Stimulated activated CD4-positive, alpha-beta T cell treated with anti-CD3 and anti-CD28 coated beads, Interleukin-2, amount 100 ng/mL, for 4 hours (primary cell): Measurements from ENCODE around the gene CDK19.
"Not testable (repeated sequence)": the region's sequence is repeated elsewhere in the genome, so short reads cannot be mapped to it uniquely, and the experiment has no call there.

Experiments
- DNase-seq: peaks from one replicate; pipeline ENCODE4 v3.0.0-alpha.2; 2020; ENCODE audit warnings: low read depth

The CDK19 gene

DNA sequence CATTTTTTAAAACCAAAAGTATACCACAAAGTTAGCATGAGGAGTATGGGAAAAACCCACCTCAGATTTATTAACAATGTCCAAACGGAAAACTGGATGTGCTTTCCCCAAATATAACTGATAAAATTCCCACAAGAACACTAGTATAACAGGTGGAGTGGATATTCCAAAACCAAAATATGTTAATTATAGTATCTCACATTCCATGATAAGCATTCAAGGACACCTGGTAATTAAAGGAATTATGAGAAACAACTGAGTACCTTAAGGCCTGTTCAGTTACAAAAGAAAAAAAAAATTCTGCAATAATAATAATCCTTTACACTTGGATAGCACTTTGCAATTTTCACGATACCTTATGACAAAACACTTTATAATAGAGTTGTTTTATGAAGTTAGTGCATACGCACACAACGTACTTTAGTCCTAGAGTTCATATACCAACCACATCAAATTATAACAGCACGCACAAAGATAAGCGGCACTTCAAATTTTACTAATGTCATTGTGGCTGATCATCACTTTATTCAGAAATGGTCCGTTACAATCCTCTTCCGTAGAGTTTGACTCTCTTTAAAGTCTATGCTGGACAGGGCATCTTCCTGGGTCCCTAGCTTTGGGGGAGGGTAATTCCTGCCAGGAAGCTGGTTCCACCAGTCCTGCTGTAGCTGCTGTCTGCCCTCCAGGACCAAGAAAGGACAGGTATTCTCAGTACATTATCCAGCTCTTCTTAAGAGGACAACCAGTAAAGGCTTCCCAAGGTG lies 1.7 kb downstream of the CDK19 start:
- DNase-seq, result no peak

DNA sequence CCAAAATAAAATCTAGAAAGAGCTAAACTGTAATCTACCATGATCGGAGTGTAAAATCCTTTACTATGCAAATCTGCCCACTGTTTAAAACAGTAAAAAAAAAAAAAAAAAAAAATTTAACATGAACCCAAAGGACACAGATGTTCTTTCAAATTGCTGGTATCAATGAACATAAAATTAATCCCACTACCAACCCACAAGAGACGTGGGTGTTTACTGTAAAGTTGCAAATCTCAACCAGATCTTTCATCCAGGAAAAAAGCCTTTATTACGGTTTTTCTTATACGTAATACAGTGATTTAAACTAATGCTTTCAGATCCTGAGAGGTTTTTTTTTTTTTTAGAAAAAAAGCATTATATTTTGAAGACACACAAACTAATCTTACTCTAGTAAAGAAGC lies 2.5 kb downstream of the CDK19 start:
- DNase-seq, result no peak

DNA sequence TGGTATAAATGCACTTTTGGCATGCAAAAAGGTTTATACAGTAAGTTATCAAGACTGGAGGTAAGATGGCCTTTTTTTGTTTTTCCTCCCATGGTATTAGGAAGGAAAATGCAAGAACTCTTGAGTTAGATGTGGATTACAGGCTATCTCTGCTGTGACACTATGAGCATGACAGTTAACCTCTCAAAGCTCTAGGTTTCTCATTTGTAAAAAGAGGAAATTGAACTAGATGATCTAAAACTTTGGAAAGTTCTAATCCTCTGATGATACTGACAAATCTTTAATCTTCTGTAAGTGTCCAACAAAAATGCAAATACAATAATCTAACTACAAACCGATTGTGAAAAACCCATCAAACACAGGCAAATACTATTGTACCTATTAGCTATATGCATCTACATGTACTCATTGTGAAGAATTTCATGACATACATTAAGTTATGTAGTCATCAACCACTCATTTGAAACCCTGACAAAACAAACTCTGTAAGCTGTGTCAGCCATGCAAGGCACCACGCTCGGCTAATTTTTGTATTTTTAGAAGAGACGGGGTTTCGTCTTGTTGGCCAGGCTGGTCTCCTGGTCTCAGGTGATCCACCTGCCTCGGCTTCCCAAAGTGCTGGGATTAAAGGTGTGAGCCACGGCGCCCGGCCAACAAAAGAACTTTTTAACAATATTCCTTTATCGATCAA lies 4.2 kb downstream of the CDK19 start:
- DNase-seq, result no peak

DNA sequence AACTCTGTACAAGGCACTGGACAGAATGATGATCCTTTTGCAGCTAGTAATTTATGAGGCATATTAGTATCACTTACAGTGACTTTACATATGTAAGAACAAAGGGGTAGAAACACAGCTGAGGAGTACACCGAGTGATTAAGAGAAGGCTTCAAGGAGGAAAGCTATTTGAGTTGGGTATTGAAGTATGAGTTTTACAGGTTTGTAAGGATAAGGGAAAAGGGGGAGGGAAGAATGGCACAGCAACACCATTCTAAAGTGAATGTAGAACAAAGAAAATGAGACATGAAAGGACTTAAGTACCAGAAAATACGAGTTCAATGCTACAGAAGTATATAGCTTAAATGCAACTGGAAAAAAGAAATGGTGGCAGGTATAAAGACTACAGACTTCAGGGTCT lies 5.5 kb downstream of the CDK19 start:
- no peak for DNase-seq

DNA sequence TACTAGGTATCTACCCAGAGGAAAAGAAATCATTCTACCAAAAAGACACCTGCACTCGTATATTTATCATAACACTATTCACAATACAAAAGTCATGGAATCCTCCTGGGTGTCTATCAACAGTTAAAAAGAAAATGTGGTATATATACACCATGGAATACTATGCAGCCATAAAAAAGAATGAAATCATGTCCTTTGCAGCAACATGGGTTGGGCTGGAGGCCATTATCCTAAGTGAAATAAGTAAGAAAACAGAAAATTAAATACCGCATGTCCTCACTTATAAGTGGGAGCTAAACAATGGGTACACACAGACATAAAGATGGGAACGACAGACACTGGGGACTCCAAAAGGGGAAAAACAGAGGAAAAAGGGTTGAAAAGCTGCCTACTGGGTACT lies 13.1 kb downstream of the CDK19 start:
- DNase-seq, result not testable (repeated sequence)

DNA sequence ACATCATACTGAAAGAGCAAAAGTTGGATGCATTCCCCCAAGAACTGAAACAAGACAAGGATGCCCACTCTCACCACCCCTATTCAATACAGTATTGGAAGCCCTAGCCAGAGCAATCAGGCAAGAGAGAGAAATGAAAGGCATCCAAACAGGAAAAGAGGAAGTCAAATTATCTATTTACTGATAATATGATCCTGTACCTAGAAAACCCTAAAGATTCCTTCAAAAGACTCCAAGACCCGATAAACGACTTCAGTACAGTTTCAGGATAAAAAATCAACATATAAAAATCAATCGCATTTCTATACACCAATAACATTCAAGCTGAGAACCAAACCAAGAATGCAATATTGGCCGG lies 14.5 kb downstream of the CDK19 start:
- DNase-seq, result no peak

DNA sequence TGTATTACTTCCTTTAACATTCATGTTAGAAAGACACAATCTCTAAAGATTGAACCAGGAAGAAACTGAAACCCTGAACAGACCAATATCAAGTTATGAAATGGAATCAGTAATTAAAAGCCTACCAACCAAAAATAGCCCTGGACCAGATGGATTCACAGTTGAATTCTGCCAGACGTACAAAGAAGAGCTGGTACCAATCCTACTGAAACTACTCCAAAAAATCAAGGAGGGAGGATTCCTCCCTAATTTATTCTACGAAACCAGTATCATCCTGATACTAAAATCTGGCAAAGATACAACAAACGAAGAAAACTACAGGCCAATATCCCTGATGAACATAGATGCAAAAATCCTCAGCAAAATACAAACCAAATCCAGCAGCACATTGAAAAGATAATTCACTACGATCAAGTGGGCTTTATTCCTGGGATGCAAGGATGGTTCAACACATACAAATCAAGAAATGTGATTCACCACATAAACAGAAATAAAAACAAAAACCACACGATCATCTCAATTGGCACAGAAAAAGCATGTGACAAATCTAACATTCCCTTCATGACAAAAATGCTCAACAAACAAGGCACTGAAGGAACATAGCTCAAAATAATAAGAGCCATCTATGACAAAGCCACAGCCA lies 15.0 kb downstream of the CDK19 start:
- no peak for DNase-seq

DNA sequence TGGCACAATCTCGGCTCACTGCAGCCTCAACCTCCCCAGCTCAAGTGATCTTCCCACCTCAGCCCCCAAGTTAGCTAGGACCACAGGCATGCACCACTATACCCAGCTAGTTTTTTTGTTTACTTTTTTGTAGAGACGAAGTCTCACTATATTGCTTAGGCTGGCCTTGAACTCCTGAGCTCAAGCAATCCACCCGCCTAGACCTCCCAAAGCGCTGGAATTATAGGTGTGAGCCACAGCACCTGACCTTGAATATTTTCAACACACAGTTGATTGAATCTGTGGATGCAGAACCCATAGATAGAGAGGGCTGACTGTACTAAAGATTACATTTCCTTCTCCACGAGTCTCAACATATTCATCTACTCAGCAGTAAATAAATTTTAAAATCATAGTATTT lies 15.6 kb downstream of the CDK19 start:
- DNase-seq, result no peak

DNA sequence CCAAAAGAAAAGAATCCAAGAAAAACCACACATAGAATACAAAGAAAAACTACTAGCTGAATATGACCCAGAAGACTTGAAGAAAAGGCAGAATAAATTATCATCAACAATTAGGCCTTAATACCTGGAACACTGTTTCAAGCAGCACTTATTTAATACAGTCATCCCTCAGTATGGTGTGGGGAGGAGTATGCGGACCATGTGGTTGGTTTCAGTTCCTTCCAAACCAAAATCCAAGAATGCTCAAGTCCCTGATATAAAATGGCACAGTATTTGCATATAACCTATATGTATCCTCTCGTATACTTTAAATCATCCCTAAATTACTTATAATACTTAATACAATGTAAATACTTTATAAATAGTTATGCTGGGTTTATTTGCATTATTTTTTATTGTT lies 16.1 kb downstream of the CDK19 start:
- no peak for DNase-seq

DNA sequence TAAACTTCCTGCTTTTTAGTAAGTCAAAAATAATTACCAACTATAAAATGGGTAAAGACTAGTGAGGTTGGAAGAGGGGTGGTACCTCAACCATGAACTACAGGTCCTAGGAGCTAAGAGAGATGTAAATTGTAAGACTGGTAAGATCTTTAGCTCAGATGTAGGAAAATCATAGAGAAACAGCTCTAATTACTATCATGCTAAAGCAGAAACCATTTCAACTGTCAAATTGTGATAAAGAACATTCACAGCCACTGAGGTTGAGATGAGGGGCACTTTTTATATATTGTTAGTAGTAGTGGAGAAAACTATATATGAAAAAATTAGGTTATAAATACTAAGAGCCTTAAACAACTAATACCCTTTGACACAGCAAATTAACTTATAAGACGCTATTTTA lies 20.0 kb downstream of the CDK19 start:
- DNase-seq, result no peak

DNA sequence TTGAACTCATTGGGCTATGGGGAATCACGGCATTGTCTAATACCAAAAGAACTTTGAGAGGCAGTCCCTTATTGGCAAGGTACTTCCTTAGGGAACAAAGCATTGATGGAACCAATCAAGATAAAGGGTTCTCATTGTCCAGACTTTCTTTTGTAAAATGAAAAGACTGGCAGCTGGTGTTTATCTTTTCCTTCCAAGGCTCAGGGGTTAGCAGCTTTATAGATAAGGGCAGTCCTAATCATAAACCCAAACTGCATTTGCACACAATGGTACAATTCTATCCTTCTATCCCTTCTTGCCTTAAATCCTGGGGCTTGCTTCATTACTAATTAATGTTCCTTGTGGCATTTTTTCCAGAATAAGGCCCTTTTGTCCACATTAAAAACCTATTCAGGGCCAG lies 28.6 kb downstream of the CDK19 start:
- DNase-seq, result no peak

DNA sequence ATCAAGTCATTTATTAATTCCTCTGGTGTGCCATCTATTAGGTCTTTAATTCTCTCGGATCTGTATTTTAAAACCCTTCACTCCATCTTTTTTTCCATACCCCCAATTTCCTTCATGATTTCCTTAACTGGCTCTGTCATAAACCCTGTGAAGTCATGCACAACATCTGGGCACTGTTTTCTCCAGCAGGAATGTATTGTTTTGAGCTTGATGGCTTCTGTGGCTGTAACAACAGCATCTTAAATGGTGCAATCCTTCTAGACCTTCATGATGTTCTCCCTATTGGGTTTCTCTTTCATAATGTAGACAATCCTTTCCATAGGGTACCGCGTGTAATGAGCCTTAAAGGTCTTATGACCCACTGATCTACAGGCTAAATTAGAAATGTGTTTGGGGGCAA lies 29.0 kb downstream of the CDK19 start:
- DNase-seq, result no peak

DNA sequence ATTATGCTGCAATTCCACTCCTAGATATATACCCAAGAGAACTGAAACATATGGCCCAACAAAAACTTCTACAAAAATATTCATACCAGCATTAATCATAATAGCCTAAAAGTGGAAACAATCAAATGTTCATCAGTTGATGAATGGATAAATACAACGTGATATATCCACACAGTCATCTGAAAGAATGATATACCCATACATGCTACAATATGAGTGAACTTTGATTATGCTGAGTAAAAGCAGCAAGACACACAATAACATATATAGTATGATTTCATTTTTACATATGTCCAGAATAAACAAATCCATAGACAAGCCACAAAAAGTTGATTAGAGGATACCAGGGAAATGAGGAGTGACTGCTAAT lies 30.7 kb downstream of the CDK19 start:
- DNase-seq, result no peak

DNA sequence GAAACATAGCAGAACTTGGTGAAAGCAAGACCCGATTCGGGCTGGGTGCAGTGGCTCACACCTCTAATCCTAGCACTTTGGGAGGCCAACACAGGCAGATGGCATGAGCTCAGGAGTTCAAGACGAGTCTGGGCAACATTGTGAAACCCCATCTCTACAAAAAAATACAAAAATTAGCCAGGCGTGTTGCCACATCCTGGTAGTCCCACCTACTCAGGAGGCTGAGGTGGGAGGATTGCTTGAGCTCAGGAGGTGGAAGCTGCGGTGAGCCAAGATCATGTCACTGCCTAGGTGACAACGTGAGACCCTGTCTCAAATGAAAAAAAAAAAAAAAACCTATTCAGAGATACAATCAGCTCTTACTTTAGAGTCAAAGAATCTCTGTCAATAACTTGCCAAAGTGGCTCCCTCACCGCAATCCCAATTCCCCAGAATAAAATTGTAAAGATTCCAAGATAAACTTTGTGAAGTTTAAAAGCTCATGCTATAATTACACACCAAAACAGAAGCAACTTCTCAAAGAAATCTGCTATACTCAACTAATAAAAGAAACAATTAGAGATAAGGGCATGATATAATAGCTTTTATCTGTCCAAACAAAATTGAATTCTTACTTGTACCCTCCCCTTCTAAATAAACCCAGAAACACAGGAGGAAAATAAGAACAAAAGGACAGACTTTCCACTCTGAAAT lies 33.6 kb downstream of the CDK19 start:
- DNase-seq, result no peak

DNA sequence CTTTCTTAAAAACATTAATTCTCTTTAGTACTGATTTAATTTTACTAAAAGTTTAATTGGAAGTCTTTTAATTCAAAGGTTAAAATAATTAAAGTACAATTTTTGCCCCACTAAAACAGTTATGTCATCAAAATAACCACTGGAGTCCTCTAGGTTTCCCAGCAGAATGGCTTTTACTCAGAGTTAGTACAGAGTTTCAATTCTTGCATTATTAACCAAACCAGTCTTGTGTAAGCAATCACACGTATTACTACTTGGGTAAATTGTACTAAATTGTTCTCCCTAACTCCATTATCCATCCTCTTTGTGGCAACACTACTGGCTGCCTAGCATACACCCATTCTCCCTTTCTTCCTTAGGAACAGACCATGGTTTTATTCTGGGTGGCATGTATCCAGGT lies 36.9 kb downstream of the CDK19 start:
- DNase-seq, result no peak

DNA sequence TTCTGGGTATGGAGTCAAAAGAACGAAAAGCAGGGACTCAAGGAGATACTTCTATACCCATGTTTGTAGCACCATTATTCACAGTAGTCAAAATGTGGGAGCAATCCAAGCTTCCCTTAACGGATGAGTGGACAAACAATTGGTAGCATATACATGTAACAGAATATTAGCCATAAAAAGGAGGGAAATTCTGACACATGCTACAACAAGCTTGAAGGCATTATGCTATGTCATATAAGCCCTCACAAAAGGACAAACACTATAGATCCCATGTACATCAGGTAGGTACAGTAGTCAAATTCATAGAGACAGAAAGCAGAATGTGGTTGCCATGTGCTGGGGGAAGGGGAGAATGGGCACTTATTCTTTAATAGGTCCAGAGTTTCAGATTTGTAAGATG lies 37.6 kb downstream of the CDK19 start:
- no peak for DNase-seq

DNA sequence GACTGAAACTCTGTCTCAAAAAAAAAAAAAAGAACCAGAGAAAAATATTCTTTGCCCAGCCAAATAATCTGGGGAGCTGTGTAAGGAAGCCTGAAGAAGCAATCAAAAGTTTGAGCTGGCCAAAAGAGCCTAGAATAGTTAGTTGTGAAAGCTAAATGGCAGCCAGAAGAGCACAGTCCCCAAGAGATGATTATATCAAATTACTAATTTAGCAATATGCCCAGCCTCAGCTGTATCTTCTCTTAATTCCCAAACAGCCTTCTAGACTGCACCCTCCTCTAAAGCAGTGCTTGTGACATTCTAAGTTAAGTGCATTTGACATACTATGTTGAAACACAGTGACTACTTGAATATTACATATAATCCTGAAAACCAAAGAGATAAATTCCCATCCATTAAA lies 38.9 kb downstream of the CDK19 start:
- no peak for DNase-seq

DNA sequence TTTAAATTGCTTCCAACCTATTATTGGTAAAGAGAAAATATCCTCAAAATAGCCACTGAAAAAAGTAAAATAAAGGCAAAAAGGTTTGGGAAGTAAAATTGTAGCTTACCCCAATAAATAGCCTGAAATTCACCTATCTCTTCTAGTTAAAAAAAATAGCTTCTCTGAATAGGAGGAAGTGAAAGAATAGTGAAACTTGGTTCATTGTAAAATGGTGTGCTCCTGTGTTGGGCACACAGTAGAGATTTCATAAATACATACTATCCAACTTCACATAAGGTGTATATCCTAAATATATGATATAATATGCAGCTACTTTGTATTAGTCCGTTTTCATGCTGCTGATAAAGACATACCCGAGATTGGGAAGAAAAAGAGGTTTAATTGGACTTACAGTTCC lies 45.3 kb downstream of the CDK19 start:
- DNase-seq, result no peak

DNA sequence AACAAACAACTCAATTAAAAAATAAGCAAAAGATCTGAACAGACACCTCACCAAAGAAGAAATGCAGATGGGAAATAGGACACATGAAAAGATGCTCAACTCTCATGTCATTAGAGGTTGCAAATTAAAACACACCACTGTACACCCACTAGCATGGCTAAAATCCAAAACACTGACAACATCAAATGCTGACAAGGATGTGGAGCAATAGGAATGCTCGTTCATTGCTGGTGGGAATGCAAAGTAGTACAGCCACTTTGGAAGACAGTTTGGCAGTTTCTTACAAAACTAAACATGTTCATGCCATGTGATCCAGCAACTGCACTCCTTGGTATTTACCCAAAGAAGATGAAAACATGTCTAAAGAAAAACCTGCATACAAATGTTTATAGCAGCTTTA lies 47.2 kb downstream of the CDK19 start:
- DNase-seq, result no peak

DNA sequence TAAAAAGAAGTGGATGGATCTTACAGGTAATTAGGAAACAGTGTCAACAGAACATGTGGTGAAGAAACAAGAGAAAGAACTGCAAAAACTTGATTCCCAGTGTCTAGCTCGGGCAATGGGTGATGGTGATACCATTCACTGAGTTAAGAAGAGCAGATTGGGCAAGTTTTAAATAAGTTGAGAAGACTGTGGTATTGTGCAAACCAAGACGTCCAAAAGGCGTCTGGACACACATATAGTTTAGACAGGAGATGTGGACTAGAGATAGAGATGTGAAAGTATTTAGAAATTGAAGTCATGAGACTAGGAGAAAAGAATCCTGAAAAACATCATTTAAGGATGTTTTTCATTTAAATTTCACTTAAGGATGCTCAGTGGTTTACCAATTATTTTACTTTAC lies 53.9 kb downstream of the CDK19 start:
- DNase-seq, result no peak

DNA sequence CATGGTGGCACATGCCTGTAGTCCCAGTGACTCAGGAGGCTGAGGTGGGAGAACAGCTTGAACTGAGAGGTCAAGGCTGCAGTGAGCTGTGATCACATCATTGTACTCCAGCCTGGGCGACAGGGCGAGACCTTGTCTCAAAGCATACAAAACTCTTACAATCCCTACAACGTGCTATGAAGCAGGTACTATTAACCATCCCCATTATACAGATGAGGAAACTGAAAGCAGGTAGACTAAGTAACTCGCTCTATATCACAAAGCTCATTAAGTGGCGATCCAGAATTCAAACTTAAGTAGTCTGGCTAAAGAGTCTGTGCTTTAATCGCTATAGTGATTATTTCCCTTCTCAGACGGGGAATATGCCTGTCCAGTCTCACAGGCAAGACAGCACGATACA lies 54.7 kb downstream of the CDK19 start:
- DNase-seq, result no peak

DNA sequence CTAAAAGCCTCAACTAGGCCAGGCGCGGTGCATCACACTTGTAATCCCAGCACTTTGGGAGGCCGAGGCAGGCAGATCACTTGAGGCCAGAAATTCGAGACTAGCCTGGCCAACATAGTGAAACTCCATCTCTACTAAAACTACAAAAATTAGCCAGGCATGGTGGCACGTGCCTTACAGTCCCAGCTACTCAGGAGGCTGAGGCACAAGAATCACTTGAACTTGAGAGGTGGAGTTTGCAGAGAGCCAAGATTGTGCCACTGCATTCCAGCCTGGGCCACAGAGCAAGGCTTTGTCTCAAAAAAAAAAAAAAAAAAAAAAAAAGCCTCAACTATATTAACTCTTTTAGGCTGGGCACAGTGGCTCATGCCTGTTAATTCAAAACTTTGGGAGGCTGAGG lies 55.2 kb downstream of the CDK19 start:
- not testable (repeated sequence) for DNase-seq

DNA sequence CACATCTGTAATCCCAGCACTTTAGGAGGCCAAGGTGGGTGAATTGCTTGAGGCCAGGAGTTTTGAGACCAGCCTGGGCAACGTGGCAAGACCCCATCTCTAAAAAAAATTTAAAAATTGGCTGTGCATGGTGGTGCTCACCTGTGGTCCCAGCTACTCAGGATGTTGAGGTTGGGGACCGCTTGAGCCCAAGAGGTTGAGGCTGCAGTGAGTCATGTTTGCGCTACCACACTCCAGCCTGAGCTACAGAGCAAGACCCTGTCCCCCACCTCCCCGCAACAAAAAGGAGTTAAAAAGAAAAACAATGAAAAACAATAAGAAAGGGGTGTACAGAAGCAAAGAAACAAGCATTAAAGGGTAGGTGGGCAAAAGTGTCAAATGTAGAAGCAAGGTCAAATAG lies 57.3 kb downstream of the CDK19 start:
- DNase-seq, result no peak
